GM12878 (cell line): ENCODE measurements around the gene VDR. TPM values are rescaled to one million over a fixed set of nuclear protein-coding genes. Genes with fewer than 3 reads are reported as not detected.

ENCODE experiments used
- BACH1 ChIP-seq: fragments of 450-650 bp; IDR thresholded peaks from 2 replicates; pipeline ENCODE4 v1.6.1; 2017; ENCODE audit warnings: mild to moderate bottlenecking, borderline replicate concordance
- CBX5 ChIP-seq: sonication (generic); IDR thresholded peaks from 2 replicates; pipeline ENCODE4 v1.6.1; 2016; ENCODE audit warnings: low read depth, moderate library complexity, mild to moderate bottlenecking, inconsistent platforms
- CHD4 ChIP-seq: fragments of 200-600 bp; sonication (generic); IDR thresholded peaks from 2 replicates; pipeline ENCODE4 v1.6.1; 2016; ENCODE audit warnings: mild to moderate bottlenecking
- DPF2 ChIP-seq: fragments of 450-650 bp; IDR thresholded peaks from 2 replicates; pipeline ENCODE4 v1.6.1; 2017; ENCODE audit warnings: mild to moderate bottlenecking
- EP300 ChIP-seq, 2 experiments: fragments of 150-350 bp in 1 of 2; IDR thresholded peaks; 2 replicates each; pipeline ENCODE4 v1.6.1; 2011 to 2012; ENCODE audit warnings: low read depth in 2 of 2, low read length in 2 of 2, borderline replicate concordance in 1 of 2, improper control_type of control experiment in 1 of 2, inconsistent platforms in 1 of 2; ENCODE audit not compliant: control insufficient read depth in 1 of 2
- ESRRA ChIP-seq: IDR thresholded peaks from 2 replicates; pipeline ENCODE4 v1.6.1; 2012; ENCODE audit warnings: mild to moderate bottlenecking, low read length, improper control_type of control experiment
- HDAC2 ChIP-seq: fragments of 200-600 bp; sonication (generic); IDR thresholded peaks from 2 replicates; pipeline ENCODE4 v1.6.1; 2017
- HDAC6 ChIP-seq: fragments of 200-600 bp; sonication (generic); IDR thresholded peaks from one replicate; pipeline ENCODE4 v1.8.0; 2017; ENCODE audit warnings: antibody characterized with exemption; ENCODE audit not compliant: unreplicated experiment
- JUNB ChIP-seq: IDR thresholded peaks from 2 replicates; pipeline ENCODE4 v1.6.1; 2016; ENCODE audit warnings: antibody characterized with exemption, mild to moderate bottlenecking
- MXI1 ChIP-seq: fragments of 150-350 bp; IDR thresholded peaks from 2 replicates; pipeline ENCODE4 v1.6.1; 2011; ENCODE audit warnings: low read depth, mild to moderate bottlenecking, inconsistent platforms, low read length, improper control_type of control experiment
- MYB ChIP-seq: fragments of 150-350 bp; IDR thresholded peaks from 2 replicates; pipeline ENCODE4 v1.6.1; 2014; ENCODE audit warnings: mild to moderate bottlenecking, low read depth, low read length, borderline replicate concordance
- NBN ChIP-seq: fragments of 450-650 bp; IDR thresholded peaks from 2 replicates; pipeline ENCODE4 v1.6.1; 2016
- POLR2A ChIP-seq: IDR thresholded peaks from 2 replicates; pipeline ENCODE4 v1.6.1; 2011; ENCODE audit warnings: low read depth, mild to moderate bottlenecking, low read length
- POU2F2 ChIP-seq: IDR thresholded peaks from 3 replicates; pipeline ENCODE4 v1.6.1; 2011; ENCODE audit warnings: low read depth, mild to moderate bottlenecking, low read length, borderline replicate concordance
- RUNX3 ChIP-seq: IDR thresholded peaks from 2 replicates; pipeline ENCODE4 v1.6.1; 2012; ENCODE audit warnings: low read length, inconsistent platforms
- SMARCA5 ChIP-seq: fragments of 450-650 bp; IDR thresholded peaks from 2 replicates; pipeline ENCODE4 v1.6.1; 2017; ENCODE audit warnings: mild to moderate bottlenecking
- SREBF2 ChIP-seq: IDR thresholded peaks from 2 replicates; pipeline ENCODE4 v1.6.1; 2012; ENCODE audit warnings: mild to moderate bottlenecking, low read length
- SUZ12 ChIP-seq: fragments of 200-600 bp; sonication (generic); IDR thresholded peaks from one replicate; pipeline ENCODE4 v1.6.1; 2018; ENCODE audit warnings: antibody characterized with exemption, mild to moderate bottlenecking; ENCODE audit not compliant: unreplicated experiment
- TBL1XR1 ChIP-seq: IDR thresholded peaks from 2 replicates; pipeline ENCODE4 v1.6.1; 2012; ENCODE audit warnings: low read depth, low read length, improper control_type of control experiment
- TCF12 ChIP-seq: IDR thresholded peaks from 2 replicates; pipeline ENCODE4 v1.6.1; 2011; ENCODE audit warnings: low read depth, mild to moderate bottlenecking, low read length
- ZBTB4 ChIP-seq: fragments of 450-650 bp; formaldehyde crosslinking; IDR thresholded peaks from 2 replicates; pipeline ENCODE4 v1.4.0; 2022; ENCODE audit warnings: mild to moderate bottlenecking, moderate library complexity
- polyA plus RNA-seq, 11 experiments: library from polyadenylated mRNA; depleted of rRNA in 4 of 11; unstranded in 6 of 11; stranded (reverse) in 5 of 11; fragments of >200 nt; fragmentation: Nextera tagmentation in 4 of 11; fragmentation: Illumina TruSeq in 1 of 11; extraction: Ambion mirVana in 4 of 11; extraction: Trizol in 1 of 11; gene quantifications; 1 replicate in 1 of 11; 2 replicates in 10 of 11; pipeline versions ENCODE4 v1.2.1 to v1.2.3, GENCODE V29; 2011 to 2016; ENCODE audit warnings: inconsistent platforms in 2 of 11, missing spikeins in 2 of 11, low read depth in 1 of 11
- total RNA-seq, 4 experiments: library from RNA; depleted of rRNA in 3 of 4; stranded (reverse); fragments of >200 nt in 3 of 4; fragmentation: Illumina TruSeq in 1 of 4; extraction: Trizol in 1 of 4; gene quantifications; 2 replicates each; pipeline versions ENCODE4 v1.2.1 to v1.2.3, GENCODE V29; 2013 to 2021
- TF ChIP-seq, protein P1 (sequence below): IDR thresholded peaks from 2 replicates; pipeline ENCODE4 v1.6.1; 2011; ENCODE audit warnings: borderline replicate concordance, low read depth, mild to moderate bottlenecking, moderate library complexity, mixed read lengths, low read length; ENCODE audit not compliant: insufficient read depth; ENCODE audit errors: extremely low read length
- TF ChIP-seq, protein P2 (sequence below): fragments of 450-650 bp; IDR thresholded peaks from 2 replicates; pipeline ENCODE4 v1.6.1; 2018; ENCODE audit warnings: borderline replicate concordance, mild to moderate bottlenecking; ENCODE audit not compliant: partially characterized antibody
- TF ChIP-seq, protein P3 (sequence below): fragments of 450-650 bp; IDR thresholded peaks from 2 replicates; pipeline ENCODE4 v1.6.1; 2017; ENCODE audit warnings: borderline replicate concordance

VDR gene
- total and polyA plus RNA-seq, 10 of the 15 experiments (the other 5 are each of a cell fraction or from before 2014, with no cell fraction given): 0.27 to 7.9 (median 3.0) TPM

DNA sequence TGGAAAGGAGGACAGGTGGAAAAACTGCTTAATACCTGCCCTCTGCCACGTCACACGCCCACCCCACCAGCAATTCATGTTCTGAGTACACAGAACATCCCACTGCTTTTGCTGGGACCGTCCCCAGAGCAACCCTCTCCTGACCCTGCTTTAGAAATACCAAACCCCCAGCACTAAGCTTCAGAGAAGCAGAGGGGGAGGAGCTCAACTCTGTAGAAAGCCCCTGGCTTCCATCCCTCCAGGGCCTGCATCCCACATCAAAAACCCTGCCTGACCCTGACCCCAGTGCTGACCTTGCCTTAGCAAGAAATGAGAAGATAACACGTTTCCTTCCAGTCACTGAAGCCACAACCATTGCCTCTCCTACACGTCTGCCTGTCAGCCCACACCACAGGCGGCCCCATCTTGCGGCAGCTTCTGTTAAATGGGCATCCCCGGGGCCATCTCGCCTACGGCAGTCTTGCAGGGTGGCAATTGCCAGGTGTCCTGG lies 19.7 kb downstream of the VDR start (continued):
- TF ChIP-seq HDAC6: no peak
- TF ChIP-seq JUNB: peak; percentile 61
- TF ChIP-seq ESRRA: no peak
- TF ChIP-seq HDAC2: no peak
- no peak for TF ChIP-seq SUZ12
- no peak for TF ChIP-seq ZBTB4
- TF ChIP-seq NBN: peak; percentile 93
- peak; percentile 62 for TF ChIP-seq TBL1XR1
- TF ChIP-seq CHD4: no peak
- TF ChIP-seq, protein P1, sequence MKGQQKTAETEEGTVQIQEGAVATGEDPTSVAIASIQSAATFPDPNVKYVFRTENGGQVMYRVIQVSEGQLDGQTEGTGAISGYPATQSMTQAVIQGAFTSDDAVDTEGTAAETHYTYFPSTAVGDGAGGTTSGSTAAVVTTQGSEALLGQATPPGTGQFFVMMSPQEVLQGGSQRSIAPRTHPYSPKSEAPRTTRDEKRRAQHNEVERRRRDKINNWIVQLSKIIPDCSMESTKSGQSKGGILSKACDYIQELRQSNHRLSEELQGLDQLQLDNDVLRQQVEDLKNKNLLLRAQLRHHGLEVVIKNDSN: no peak
- TF ChIP-seq MXI1: no peak
- TF ChIP-seq, protein P2, sequence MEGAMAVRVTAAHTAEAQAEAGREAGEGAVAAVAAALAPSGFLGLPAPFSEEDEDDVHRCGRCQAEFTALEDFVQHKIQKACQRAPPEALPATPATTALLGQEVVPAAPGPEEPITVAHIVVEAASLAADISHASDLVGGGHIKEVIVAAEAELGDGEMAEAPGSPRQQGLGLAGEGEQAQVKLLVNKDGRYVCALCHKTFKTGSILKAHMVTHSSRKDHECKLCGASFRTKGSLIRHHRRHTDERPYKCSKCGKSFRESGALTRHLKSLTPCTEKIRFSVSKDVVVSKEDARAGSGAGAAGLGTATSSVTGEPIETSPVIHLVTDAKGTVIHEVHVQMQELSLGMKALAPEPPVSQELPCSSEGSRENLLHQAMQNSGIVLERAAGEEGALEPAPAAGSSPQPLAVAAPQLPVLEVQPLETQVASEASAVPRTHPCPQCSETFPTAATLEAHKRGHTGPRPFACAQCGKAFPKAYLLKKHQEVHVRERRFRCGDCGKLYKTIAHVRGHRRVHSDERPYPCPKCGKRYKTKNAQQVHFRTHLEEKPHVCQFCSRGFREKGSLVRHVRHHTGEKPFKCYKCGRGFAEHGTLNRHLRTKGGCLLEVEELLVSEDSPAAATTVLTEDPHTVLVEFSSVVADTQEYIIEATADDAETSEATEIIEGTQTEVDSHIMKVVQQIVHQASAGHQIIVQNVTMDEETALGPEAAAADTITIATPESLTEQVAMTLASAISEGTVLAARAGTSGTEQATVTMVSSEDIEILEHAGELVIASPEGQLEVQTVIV: no peak
- peak; percentile 26; the same call in 1 of the 2 replicates for TF ChIP-seq DPF2
- TF ChIP-seq RUNX3: peak; percentile 96
- no peak for TF ChIP-seq SREBF2
- TF ChIP-seq SMARCA5: no peak
- 0 out of 2 replicates have a peak, but pooled peaks have one; percentile 20 for TF ChIP-seq POLR2A
- no peak for TF ChIP-seq CBX5
- TF ChIP-seq POU2F2: 0 out of 3 replicates have a peak, but pooled peaks have one; percentile 42
- TF ChIP-seq, protein P3, sequence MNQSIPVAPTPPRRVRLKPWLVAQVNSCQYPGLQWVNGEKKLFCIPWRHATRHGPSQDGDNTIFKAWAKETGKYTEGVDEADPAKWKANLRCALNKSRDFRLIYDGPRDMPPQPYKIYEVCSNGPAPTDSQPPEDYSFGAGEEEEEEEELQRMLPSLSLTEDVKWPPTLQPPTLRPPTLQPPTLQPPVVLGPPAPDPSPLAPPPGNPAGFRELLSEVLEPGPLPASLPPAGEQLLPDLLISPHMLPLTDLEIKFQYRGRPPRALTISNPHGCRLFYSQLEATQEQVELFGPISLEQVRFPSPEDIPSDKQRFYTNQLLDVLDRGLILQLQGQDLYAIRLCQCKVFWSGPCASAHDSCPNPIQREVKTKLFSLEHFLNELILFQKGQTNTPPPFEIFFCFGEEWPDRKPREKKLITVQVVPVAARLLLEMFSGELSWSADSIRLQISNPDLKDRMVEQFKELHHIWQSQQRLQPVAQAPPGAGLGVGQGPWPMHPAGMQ: no peak
- peak; percentile 67 for TF ChIP-seq TCF12
- TF ChIP-seq EP300 (IDR thresholded peaks at IDR 0.05; ENCODE audit: borderline replicate concordance in 1 of 2, control insufficient read depth in 1 of 2, low read depth in 2 of 2, low read length in 2 of 2): peak; percentile 56 to 64
- no peak for TF ChIP-seq BACH1
- no peak for TF ChIP-seq MYB
